ENCODE measurements around the gene SKP1.

Gene SKP1

GRCh38 chr5:134122530-134122929 is 54.2 kb downstream of the SKP1 start:
- no peaks in the 10 kb centered on the region; the same call in 1 of the 2 replicates for H3K36me3 ChIP-seq (ENCODE audit: insufficient read depth, low read depth, low read length)
- no peaks in the 10 kb centered on the region for H3K27me3 ChIP-seq (ENCODE audit: insufficient read depth, low read length)
- H3K4me3 ChIP-seq (ENCODE audit: low read length): no peak overlapping the region
- H3K4me1 ChIP-seq (ENCODE audit: insufficient read depth, low read length): no peaks in the 10 kb centered on the region
- H3K9ac ChIP-seq (ENCODE audit: low read depth, low read length): no peak overlapping the region
- H3K9me3 ChIP-seq (ENCODE audit: insufficient read depth, low read depth, low read length): no peaks in the 10 kb centered on the region
- no peak overlapping the region for H3K27ac ChIP-seq (ENCODE audit: low read length)

GRCh38 chr5:134120386-134121138 is 56.2 kb downstream of the SKP1 start:
- no peak overlapping the region for H3K27ac ChIP-seq (ENCODE audit: low read length)
- H3K4me3 ChIP-seq (ENCODE audit: low read length): no peak overlapping the region
- H3K36me3 ChIP-seq (ENCODE audit: insufficient read depth, low read depth, low read length): no peaks in the 10 kb centered on the region; the same call in 1 of the 2 replicates
- H3K9ac ChIP-seq (ENCODE audit: low read depth, low read length): no peak overlapping the region
- H3K27me3 ChIP-seq (ENCODE audit: insufficient read depth, low read length): no peaks in the 10 kb centered on the region
- no peaks in the 10 kb centered on the region for H3K4me1 ChIP-seq (ENCODE audit: insufficient read depth, low read length)
- no peaks in the 10 kb centered on the region for H3K9me3 ChIP-seq (ENCODE audit: insufficient read depth, low read depth, low read length)

GRCh38 chr5:134119720-134120119 is 57.0 kb downstream of the SKP1 start:
- H3K4me1 ChIP-seq (ENCODE audit: insufficient read depth, low read length): no peaks in the 10 kb centered on the region

GRCh38 chr5:134118212-134118835 is 58.4 kb downstream of the SKP1 start:
- peaks cover 8% of the 10 kb centered on the region; the same call in 1 of the 2 replicates for H3K27me3 ChIP-seq (ENCODE audit: insufficient read depth, low read length)
- no peaks in the 10 kb centered on the region for H3K9me3 ChIP-seq (ENCODE audit: insufficient read depth, low read depth, low read length)
- no peak overlapping the region for H3K9ac ChIP-seq (ENCODE audit: low read depth, low read length)
- H3K27ac ChIP-seq (ENCODE audit: low read length): no peak overlapping the region
- H3K36me3 ChIP-seq (ENCODE audit: insufficient read depth, low read depth, low read length): no peaks in the 10 kb centered on the region; the same call in 1 of the 2 replicates
- H3K4me1 ChIP-seq (ENCODE audit: insufficient read depth, low read length): no peaks in the 10 kb centered on the region
- H3K4me3 ChIP-seq (ENCODE audit: low read length): no peak overlapping the region

More at GRCh38 chr5:134119720-134120119, 57.0 kb downstream of the SKP1 start:
- no peak overlapping the region for H3K27ac ChIP-seq (ENCODE audit: low read length)
- no peaks in the 10 kb centered on the region for H3K27me3 ChIP-seq (ENCODE audit: insufficient read depth, low read length)
- H3K9ac ChIP-seq (ENCODE audit: low read depth, low read length): no peak overlapping the region
- H3K4me3 ChIP-seq (ENCODE audit: low read length): no peak overlapping the region
- H3K9me3 ChIP-seq (ENCODE audit: insufficient read depth, low read depth, low read length): no peaks in the 10 kb centered on the region
- no peaks in the 10 kb centered on the region; the same call in 1 of the 2 replicates for H3K36me3 ChIP-seq (ENCODE audit: insufficient read depth, low read depth, low read length)

- H3K4me3 ChIP-seq (ENCODE audit: low read length): no peak overlapping the region
- peaks cover 21% of the 10 kb centered on the region for H3K27me3 ChIP-seq (ENCODE audit: insufficient read depth, low read length)
These were observed 59.7 kb downstream of the SKP1 start for GRCh38 chr5:134116789-134117761.

GRCh38 chr5:134116286-134116685 is 60.5 kb downstream of the SKP1 start:
- Histone ChIP-seq H3K9me3 (ENCODE audit: insufficient read depth, low read depth, low read length) (no peaks in the 10 kb centered on the region), H3K9ac (ENCODE audit: low read depth, low read length) (no peak overlapping the region), H3K27ac (ENCODE audit: low read length) (no peak overlapping the region), H3K36me3 (ENCODE audit: insufficient read depth, low read depth, low read length) (no peaks in the 10 kb centered on the region; the same call in 1 of the 2 replicates), H3K27me3 (ENCODE audit: insufficient read depth, low read length) (peaks cover 29% of the 10 kb centered on the region), H3K4me3 (ENCODE audit: low read length) (no peak overlapping the region), H3K4me1 (ENCODE audit: insufficient read depth, low read length) (no peaks in the 10 kb centered on the region)

More at GRCh38 chr5:134116789-134117761, 59.7 kb downstream of the SKP1 start:
- Histone ChIP-seq H3K27ac (ENCODE audit: low read length) (no peak overlapping the region), H3K36me3 (ENCODE audit: insufficient read depth, low read depth, low read length) (no peaks in the 10 kb centered on the region; the same call in 1 of the 2 replicates), H3K9ac (ENCODE audit: low read depth, low read length) (no peak overlapping the region), H3K4me1 (ENCODE audit: insufficient read depth, low read length) (no peaks in the 10 kb centered on the region), H3K9me3 (ENCODE audit: insufficient read depth, low read depth, low read length) (no peaks in the 10 kb centered on the region)

GRCh38 chr5:134115806-134116175 is 61.0 kb downstream of the SKP1 start:
- peak overlapping the region; percentile 72 for H3K4me3 ChIP-seq (ENCODE audit: low read length)
- no peaks in the 10 kb centered on the region for H3K9me3 ChIP-seq (ENCODE audit: insufficient read depth, low read depth, low read length)
- no peaks in the 10 kb centered on the region; the same call in 1 of the 2 replicates for H3K4me1 ChIP-seq (ENCODE audit: insufficient read depth, low read length)
- no peak overlapping the region; the same call in 1 of the 2 replicates for H3K9ac ChIP-seq (ENCODE audit: low read depth, low read length)
- peaks cover 33% of the 10 kb centered on the region for H3K27me3 ChIP-seq (ENCODE audit: insufficient read depth, low read length)
- H3K36me3 ChIP-seq (ENCODE audit: insufficient read depth, low read depth, low read length): no peaks in the 10 kb centered on the region; the same call in 1 of the 2 replicates
- H3K27ac ChIP-seq (ENCODE audit: low read length): no peak overlapping the region

GRCh38 chr5:134114886-134115805 is 61.6 kb downstream of the SKP1 start:
- Histone ChIP-seq H3K9ac (ENCODE audit: low read depth, low read length) (peak overlapping the region; percentile 73), H3K4me3 (ENCODE audit: low read length) (peak overlapping the region; percentile 72)

GRCh38 chr5:134113902-134114875 is 62.6 kb downstream of the SKP1 start, which contains the start of gene TCF7:
Gene TCF7 (plus strand): TSS chr5:134114681. CDS start chr5:134114907, 226 bp downstream.
- no peaks in the 10 kb centered on the region; the same call in 1 of the 2 replicates for H3K4me1 ChIP-seq (ENCODE audit: insufficient read depth, low read length)
- no peaks in the 10 kb centered on the region for H3K9me3 ChIP-seq (ENCODE audit: insufficient read depth, low read depth, low read length)
- H3K27ac ChIP-seq (ENCODE audit: low read length): no peak within 1 kb of the TSS
- peak within 1 kb of the TSS; percentile 73 for H3K9ac ChIP-seq (ENCODE audit: low read depth, low read length)
- H3K36me3 ChIP-seq (ENCODE audit: insufficient read depth, low read depth, low read length): no peaks in the 10 kb centered on the region; the same call in 1 of the 2 replicates
- H3K27me3 ChIP-seq (ENCODE audit: insufficient read depth, low read length): peaks cover 39% of the 10 kb centered on the region
- peak within 1 kb of the TSS; percentile 74 for H3K4me3 ChIP-seq (ENCODE audit: low read length)

More at GRCh38 chr5:134114886-134115805, 61.6 kb downstream of the SKP1 start:
- peaks cover 36% of the 10 kb centered on the region for H3K27me3 ChIP-seq (ENCODE audit: insufficient read depth, low read length)
- no peaks in the 10 kb centered on the region; the same call in 1 of the 2 replicates for H3K36me3 ChIP-seq (ENCODE audit: insufficient read depth, low read depth, low read length)
- H3K4me1 ChIP-seq (ENCODE audit: insufficient read depth, low read length): no peaks in the 10 kb centered on the region; the same call in 1 of the 2 replicates
- no peak overlapping the region for H3K27ac ChIP-seq (ENCODE audit: low read length)
- no peaks in the 10 kb centered on the region for H3K9me3 ChIP-seq (ENCODE audit: insufficient read depth, low read depth, low read length)

All from iPS-20b (cell line).